Measurements from ENCODE around the gene RBM6. TPM values are rescaled to one million over a fixed set of nuclear protein-coding genes. Genes with fewer than 3 reads are reported as not detected.

Gene RBM6
- total RNA-seq, 1 donor from 2014 or later = 110 TPM

DNA sequence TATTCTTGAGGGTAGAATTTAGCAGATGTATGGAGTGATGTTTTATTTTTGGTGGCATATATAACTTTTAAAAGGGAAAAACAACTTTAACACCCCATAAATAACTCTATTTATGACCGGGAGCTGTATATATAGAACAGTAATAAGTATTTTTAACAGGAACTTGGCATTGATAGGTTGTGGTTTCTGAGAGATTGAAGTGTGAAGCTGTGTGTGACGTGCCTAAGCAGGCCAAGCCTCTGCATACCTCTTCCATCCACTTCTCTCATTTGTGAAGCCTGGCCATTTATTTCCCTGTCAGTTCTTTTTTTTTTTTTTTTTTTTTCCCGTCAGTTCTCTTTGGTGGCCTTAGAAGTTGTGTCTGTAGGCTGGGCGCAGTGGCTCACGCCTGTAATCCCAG, 171.8 kb downstream of the RBM6 start:
- no peak overlapping the region for H3K4me3 ChIP-seq
- DNase-seq (no peak), ATAC-seq (no peak)
- H3K9me3 ChIP-seq = no peaks in the 10 kb centered on the region
- TF ChIP-seq, protein P1, sequence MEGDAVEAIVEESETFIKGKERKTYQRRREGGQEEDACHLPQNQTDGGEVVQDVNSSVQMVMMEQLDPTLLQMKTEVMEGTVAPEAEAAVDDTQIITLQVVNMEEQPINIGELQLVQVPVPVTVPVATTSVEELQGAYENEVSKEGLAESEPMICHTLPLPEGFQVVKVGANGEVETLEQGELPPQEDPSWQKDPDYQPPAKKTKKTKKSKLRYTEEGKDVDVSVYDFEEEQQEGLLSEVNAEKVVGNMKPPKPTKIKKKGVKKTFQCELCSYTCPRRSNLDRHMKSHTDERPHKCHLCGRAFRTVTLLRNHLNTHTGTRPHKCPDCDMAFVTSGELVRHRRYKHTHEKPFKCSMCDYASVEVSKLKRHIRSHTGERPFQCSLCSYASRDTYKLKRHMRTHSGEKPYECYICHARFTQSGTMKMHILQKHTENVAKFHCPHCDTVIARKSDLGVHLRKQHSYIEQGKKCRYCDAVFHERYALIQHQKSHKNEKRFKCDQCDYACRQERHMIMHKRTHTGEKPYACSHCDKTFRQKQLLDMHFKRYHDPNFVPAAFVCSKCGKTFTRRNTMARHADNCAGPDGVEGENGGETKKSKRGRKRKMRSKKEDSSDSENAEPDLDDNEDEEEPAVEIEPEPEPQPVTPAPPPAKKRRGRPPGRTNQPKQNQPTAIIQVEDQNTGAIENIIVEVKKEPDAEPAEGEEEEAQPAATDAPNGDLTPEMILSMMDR (IDR thresholded peaks at IDR 0.05) = no peak
- intact Hi-C loops (cut with DNase I) = no loop called here
- H3K27ac ChIP-seq = no peak overlapping the region
- peaks cover 100% of the 10 kb centered on the region for H3K36me3 ChIP-seq
- no peaks in the 10 kb centered on the region for H3K27me3 ChIP-seq
- no peaks in the 10 kb centered on the region for H3K4me1 ChIP-seq

DNA sequence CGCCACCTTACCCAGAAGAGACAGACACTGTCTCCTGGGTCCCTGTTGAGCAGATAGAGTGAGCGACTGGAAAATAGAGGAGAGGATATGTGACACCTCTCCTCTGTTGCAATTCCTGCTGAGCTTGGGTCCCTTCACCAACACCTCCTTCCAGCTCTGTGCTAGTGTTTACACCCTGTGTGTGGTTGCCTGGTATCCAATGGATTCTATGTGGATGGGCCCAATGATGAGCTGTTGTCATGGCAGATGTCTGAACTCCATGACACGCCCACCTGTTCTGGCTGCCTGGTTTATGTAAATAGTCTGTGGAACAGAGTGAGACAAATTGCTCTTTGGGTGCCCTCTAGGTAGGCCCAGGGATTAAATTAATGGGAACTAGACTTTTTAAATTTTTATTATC, 172.5 kb downstream of the RBM6 start:
- Histone ChIP-seq H3K27me3 (no peaks in the 10 kb centered on the region), H3K4me1 (no peaks in the 10 kb centered on the region), H3K4me3 (no peak overlapping the region), H3K9me3 (no peaks in the 10 kb centered on the region), H3K36me3 (peaks cover 100% of the 10 kb centered on the region), H3K27ac (no peak overlapping the region)
- no peak for ATAC-seq
- intact Hi-C loops (cut with DNase I) = no loop called here
- DNase-seq = no peak
- TF ChIP-seq, protein P1 (IDR thresholded peaks at IDR 0.05) = no peak

DNA sequence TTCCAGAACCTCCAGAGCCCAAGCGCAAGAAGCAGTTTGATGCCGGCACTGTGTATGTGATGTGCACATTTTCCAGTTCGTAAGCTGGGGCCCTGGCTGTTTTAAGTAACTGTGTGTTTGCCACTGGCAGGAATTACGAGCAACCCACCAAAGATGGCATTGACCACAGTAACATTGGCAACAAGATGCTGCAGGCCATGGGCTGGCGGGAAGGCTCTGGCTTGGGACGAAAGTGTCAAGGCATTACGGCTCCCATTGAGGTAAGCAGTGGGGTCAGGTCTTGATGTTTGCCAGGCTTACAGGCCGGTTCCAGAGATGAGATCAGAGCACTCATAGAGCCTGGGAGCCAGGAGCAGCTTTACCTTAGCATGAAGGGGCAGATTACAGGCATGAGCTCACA, 177.2 kb downstream of the RBM6 start:
- ATAC-seq (no peak), DNase-seq (no peak)
- Histone ChIP-seq H3K9me3 (no peaks in the 10 kb centered on the region), H3K4me1 (no peaks in the 10 kb centered on the region), H3K4me3 (no peak overlapping the region), H3K27ac (no peak overlapping the region), H3K27me3 (no peaks in the 10 kb centered on the region), H3K36me3 (peaks cover 91% of the 10 kb centered on the region)
- TF ChIP-seq, protein P1 (IDR thresholded peaks at IDR 0.05) = no peak
- intact Hi-C loops (cut with DNase I) = no loop called here

DNA sequence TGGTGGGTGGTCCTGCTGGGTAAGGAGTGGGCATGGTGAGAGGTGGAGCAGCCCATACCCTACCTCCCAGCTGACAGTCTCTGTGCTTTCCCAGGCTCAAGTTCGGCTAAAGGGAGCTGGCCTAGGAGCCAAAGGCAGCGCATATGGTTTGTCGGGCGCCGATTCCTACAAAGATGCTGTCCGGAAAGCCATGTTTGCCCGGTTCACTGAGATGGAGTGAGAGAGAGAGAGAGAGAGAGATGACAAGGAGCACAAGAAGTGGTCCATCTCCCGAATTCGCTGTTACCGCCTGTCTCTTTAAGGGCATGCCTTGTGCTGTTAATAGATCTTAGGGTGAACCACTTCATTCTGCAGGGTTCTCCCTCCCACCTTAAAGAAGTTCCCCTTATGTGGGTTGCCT, 178.3 kb downstream of the RBM6 start:
- H3K36me3 ChIP-seq = peaks cover 79% of the 10 kb centered on the region
- intact Hi-C loops (cut with DNase I) = no loop called here

DNA sequence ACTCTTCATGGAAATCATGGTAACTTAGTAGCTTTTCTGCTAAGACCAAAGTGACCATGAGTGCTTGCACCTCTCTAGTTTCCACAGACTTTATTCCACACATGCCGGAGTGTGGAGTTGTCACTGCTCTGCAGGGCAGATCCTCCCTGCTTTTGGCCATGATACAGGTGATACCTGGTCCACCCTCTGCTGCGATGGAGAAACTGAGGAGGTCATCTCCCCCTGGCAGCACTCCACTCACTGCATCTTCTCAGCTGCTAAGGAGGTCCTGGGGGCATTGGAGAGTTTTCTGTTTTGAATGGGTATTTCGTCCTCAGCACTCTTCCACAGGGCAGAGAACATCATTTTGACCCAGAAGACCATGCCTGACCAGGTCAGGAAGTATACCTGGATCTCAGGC, 179.8 kb downstream of the RBM6 start:
- no peak overlapping the region for H3K27ac ChIP-seq
- DNase-seq (no peak), ATAC-seq (no peak)
- H3K36me3 ChIP-seq = peaks cover 64% of the 10 kb centered on the region
- H3K27me3 ChIP-seq = no peaks in the 10 kb centered on the region
- H3K4me1 ChIP-seq = peaks cover 5% of the 10 kb centered on the region
- TF ChIP-seq, protein P1 (IDR thresholded peaks at IDR 0.05) = no peak
- no peak overlapping the region for H3K4me3 ChIP-seq
- no peaks in the 10 kb centered on the region for H3K9me3 ChIP-seq
- intact Hi-C loops (cut with DNase I) = loop anchor here (5.0 kb wide), 1 partner anchor 68 kb away; no protein-coding TSS in a partner anchor

More for the DNA sequence above, 178.3 kb downstream of the RBM6 start:
- Histone ChIP-seq H3K9me3 (no peaks in the 10 kb centered on the region), H3K27me3 (no peaks in the 10 kb centered on the region), H3K4me1 (no peaks in the 10 kb centered on the region), H3K4me3 (no peak overlapping the region), H3K27ac (no peak overlapping the region)
- DNase-seq (no peak), ATAC-seq (no peak)
- TF ChIP-seq, protein P1 (IDR thresholded peaks at IDR 0.05) = no peak
